Liver (tissue), 9 donors: ENCODE results near the gene C3orf52. TPM values are rescaled to one million over a fixed set of nuclear protein-coding genes. Genes with fewer than 3 reads are reported as not detected.

Source experiments
- DNase-seq: peaks from one replicate; pipeline ENCODE4 v3.0.0-alpha.2; 2017; ENCODE audit warnings: low spot score
- H3K27ac ChIP-seq, 2 donors: one replicate each; pipeline ENCODE4 v1.7.0; 2013; ENCODE audit warnings: inconsistent platforms in 2 of 2, low read length in 2 of 2, control low read depth in 1 of 2, low read depth in 1 of 2, mild to moderate bottlenecking in 1 of 2
- H3K27me3 ChIP-seq, 4 donors: one replicate each; pipeline versions ENCODE4 v1.6.1 to v1.7.0; 2013; ENCODE audit warnings: low read length in 3 of 4, inconsistent platforms in 1 of 4, mild to moderate bottlenecking in 1 of 4, moderate library complexity in 1 of 4; ENCODE audit not compliant: control insufficient read depth in 4 of 4, insufficient read depth in 4 of 4
- H3K36me3 ChIP-seq, 4 donors: one replicate each; pipeline versions ENCODE4 v1.6.1 to v1.7.0; 2013; ENCODE audit warnings: low read length in 3 of 4, mild to moderate bottlenecking in 3 of 4, low read depth in 1 of 4, moderate library complexity in 1 of 4; ENCODE audit not compliant: control insufficient read depth in 4 of 4, insufficient read depth in 3 of 4
- H3K4me1 ChIP-seq, 4 donors: one replicate each; pipeline versions ENCODE4 v1.6.1 to v1.7.0; 2013; ENCODE audit warnings: low read length in 3 of 4, mild to moderate bottlenecking in 3 of 4, moderate library complexity in 1 of 4; ENCODE audit not compliant: control insufficient read depth in 4 of 4, insufficient read depth in 4 of 4
- H3K4me3 ChIP-seq, 3 donors: one replicate each; pipeline versions ENCODE4 v1.6.1 to v1.7.0; 2013; ENCODE audit warnings: low read length in 3 of 3, control low read depth in 1 of 3, low read depth in 1 of 3, mild to moderate bottlenecking in 1 of 3
- H3K9ac ChIP-seq, 2 donors: one replicate each; pipeline ENCODE4 v1.7.0; 2013; ENCODE audit warnings: low read length in 2 of 2, mild to moderate bottlenecking in 2 of 2, moderate library complexity in 2 of 2, control low read depth in 1 of 2, low read depth in 1 of 2
- H3K9me3 ChIP-seq, 4 donors: one replicate each; pipeline versions ENCODE4 v1.6.1 to v1.7.0; 2013; ENCODE audit warnings: low read length in 3 of 4; ENCODE audit not compliant: control insufficient read depth in 4 of 4
- ATF3 ChIP-seq: IDR thresholded peaks from 2 replicates; pipeline ENCODE4 v1.6.1; 2016; ENCODE audit warnings: antibody characterized with exemption
- CTCF ChIP-seq: fragments of 150-350 bp; IDR thresholded peaks from 2 replicates; pipeline ENCODE4 v1.5.1; 2017; ENCODE audit warnings: improper control_type of control experiment, low read depth, low read length; ENCODE audit not compliant: missing input control
- EGR1 ChIP-seq, 2 donors: IDR thresholded peaks; 2 replicates each; pipeline ENCODE4 v1.6.1; 2016 to 2018; ENCODE audit warnings: antibody characterized with exemption in 2 of 2, low read depth in 2 of 2
- FOXA1 ChIP-seq: IDR thresholded peaks from 2 replicates; pipeline ENCODE4 v1.6.1; 2016; ENCODE audit warnings: antibody characterized with exemption
- FOXA2 ChIP-seq: IDR thresholded peaks from 2 replicates; pipeline ENCODE4 v1.6.1; 2016; ENCODE audit warnings: antibody characterized with exemption
- GABPA ChIP-seq, 2 donors: IDR thresholded peaks in 1 of 2; conservative IDR thresholded peaks in 1 of 2; 2 replicates each; pipeline ENCODE4 v1.6.1; 2016; ENCODE audit warnings: antibody characterized with exemption in 2 of 2, mild to moderate bottlenecking in 1 of 2, moderate library complexity in 1 of 2
- HNF4A ChIP-seq, 2 donors: conservative IDR thresholded peaks; 2 replicates each; pipeline ENCODE4 v1.6.1; 2016; ENCODE audit warnings: antibody characterized with exemption in 2 of 2, mild to moderate bottlenecking in 2 of 2
- HNF4G ChIP-seq: IDR thresholded peaks from 2 replicates; pipeline ENCODE4 v1.6.1; 2016; ENCODE audit warnings: antibody characterized with exemption
- JUND ChIP-seq, 2 donors: IDR thresholded peaks; 2 replicates each; pipeline ENCODE4 v1.6.1; 2016; ENCODE audit warnings: antibody characterized with exemption in 2 of 2
- MAX ChIP-seq: IDR thresholded peaks from 2 replicates; pipeline ENCODE4 v1.6.1; 2016; ENCODE audit warnings: antibody characterized with exemption
- NR2F2 ChIP-seq: IDR thresholded peaks from 2 replicates; pipeline ENCODE4 v1.6.1; 2016; ENCODE audit warnings: antibody characterized with exemption
- RXRA ChIP-seq, 2 donors: IDR thresholded peaks; 2 replicates each; pipeline ENCODE4 v1.6.1; 2017 to 2018; ENCODE audit warnings: antibody characterized with exemption in 2 of 2, mild to moderate bottlenecking in 1 of 2
- SP1 ChIP-seq: IDR thresholded peaks from 2 replicates; pipeline ENCODE4 v1.6.1; 2018; ENCODE audit warnings: antibody characterized with exemption, mild to moderate bottlenecking
- TAF1 ChIP-seq: conservative IDR thresholded peaks from 2 replicates; pipeline ENCODE4 v1.6.1; 2016; ENCODE audit warnings: antibody characterized with exemption, mild to moderate bottlenecking
- ZBTB33 ChIP-seq: IDR thresholded peaks from 2 replicates; pipeline ENCODE4 v1.6.1; 2016; ENCODE audit warnings: antibody characterized with exemption
- WGBS: extraction: QIAGEN DNeasy Blood & Tissue Kit; methylation state at CpG from one replicate; pipeline ENCODE4 v1.1.7; 2013; 5-methylcytosine and 5-hydroxymethylcytosine counted together
- polyA plus RNA-seq, 2 donors: library from polyadenylated mRNA; stranded (reverse) in 1 of 2; unstranded in 1 of 2; fragments of 200-250 nt in 1 of 2; fragments of >200 nt in 1 of 2; fragmentation: Nextera tagmentation in 1 of 2; extraction: Ambion mirVana in 1 of 2; gene quantifications; one replicate each; pipeline versions ENCODE4 v1.2.1 to v1.2.3, GENCODE V29; 2013 to 2015
- total RNA-seq, 2 donors: library from RNA; depleted of rRNA; stranded (reverse); fragments of >200 nt; gene quantifications; one replicate each; pipeline ENCODE4 v1.2.3, GENCODE V29; 2014
- TF ChIP-seq, protein P1 (sequence below): IDR thresholded peaks from 2 replicates; pipeline ENCODE4 v1.6.1; 2016; ENCODE audit warnings: antibody characterized with exemption, mild to moderate bottlenecking
- donor health status: healthy.
- donor health status: healthy.
- donor health status: healthy.
- donor health status: healthy.
- donor health status: healthy.

Gene C3orf52
- total and polyA plus RNA-seq, 4 donors: 0.10 to 1.8 (median 0.47) TPM; not detected in 1

DNA sequence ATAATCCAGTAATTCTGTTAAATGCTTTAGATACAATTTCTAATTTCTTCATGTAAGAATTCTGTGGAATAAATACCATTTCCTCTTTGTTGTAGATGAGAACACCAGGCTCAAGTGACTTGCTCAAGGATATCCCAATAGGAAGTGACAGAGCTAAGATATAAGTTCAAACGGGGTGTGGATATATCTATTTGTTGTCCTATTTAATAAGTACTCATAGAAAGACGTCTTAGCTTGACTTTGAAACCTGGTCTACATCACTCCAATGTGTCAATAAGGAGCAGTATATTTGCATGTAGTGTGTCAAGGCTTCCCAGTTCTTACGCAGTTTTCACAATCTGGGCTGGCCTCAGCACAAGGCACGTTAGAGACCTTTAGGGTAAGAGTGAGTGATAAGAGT is 51.6 kb downstream of the C3orf52 start:
- DNase-seq: no peak
- H3K9me3 ChIP-seq: no peaks in the 10 kb centered on the region
- no peaks in the 10 kb centered on the region for H3K4me1 ChIP-seq
- TF ChIP-seq TAF1 (no peak), SP1 (no peak), CTCF (no peak), HNF4A (conservative IDR thresholded peaks at IDR 0.05) (no peak), FOXA1 (no peak), ZBTB33 (no peak), HNF4G (no peak), FOXA2 (no peak), RXRA (IDR thresholded peaks at IDR 0.05) (no peak), MAX (no peak), EGR1 (IDR thresholded peaks at IDR 0.05; ENCODE audit: low read depth in 2 of 2) (no peak), NR2F2 (no peak), GABPA (IDR thresholded peaks at IDR 0.05 in 1 of 2, conservative IDR thresholded peaks at IDR 0.05 in 1 of 2) (no peak), ATF3 (no peak), JUND (IDR thresholded peaks at IDR 0.05) (no peak)
- TF ChIP-seq, protein P1, sequence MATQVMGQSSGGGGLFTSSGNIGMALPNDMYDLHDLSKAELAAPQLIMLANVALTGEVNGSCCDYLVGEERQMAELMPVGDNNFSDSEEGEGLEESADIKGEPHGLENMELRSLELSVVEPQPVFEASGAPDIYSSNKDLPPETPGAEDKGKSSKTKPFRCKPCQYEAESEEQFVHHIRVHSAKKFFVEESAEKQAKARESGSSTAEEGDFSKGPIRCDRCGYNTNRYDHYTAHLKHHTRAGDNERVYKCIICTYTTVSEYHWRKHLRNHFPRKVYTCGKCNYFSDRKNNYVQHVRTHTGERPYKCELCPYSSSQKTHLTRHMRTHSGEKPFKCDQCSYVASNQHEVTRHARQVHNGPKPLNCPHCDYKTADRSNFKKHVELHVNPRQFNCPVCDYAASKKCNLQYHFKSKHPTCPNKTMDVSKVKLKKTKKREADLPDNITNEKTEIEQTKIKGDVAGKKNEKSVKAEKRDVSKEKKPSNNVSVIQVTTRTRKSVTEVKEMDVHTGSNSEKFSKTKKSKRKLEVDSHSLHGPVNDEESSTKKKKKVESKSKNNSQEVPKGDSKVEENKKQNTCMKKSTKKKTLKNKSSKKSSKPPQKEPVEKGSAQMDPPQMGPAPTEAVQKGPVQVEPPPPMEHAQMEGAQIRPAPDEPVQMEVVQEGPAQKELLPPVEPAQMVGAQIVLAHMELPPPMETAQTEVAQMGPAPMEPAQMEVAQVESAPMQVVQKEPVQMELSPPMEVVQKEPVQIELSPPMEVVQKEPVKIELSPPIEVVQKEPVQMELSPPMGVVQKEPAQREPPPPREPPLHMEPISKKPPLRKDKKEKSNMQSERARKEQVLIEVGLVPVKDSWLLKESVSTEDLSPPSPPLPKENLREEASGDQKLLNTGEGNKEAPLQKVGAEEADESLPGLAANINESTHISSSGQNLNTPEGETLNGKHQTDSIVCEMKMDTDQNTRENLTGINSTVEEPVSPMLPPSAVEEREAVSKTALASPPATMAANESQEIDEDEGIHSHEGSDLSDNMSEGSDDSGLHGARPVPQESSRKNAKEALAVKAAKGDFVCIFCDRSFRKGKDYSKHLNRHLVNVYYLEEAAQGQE: no peak
- WGBS: 38% methylated on average over 4 of the region's 4 CpGs
- H3K9ac ChIP-seq: no peak overlapping the region
- no peak overlapping the region for H3K4me3 ChIP-seq
- H3K27me3 ChIP-seq: peaks cover 0 to 10% (median 2%) of the 10 kb centered on the region in 4 donors
- no peak overlapping the region for H3K27ac ChIP-seq
- H3K36me3 ChIP-seq: no peaks in the 10 kb centered on the region
